Testis (tissue), 3 donors: Measurements from ENCODE around the gene SDK1. TPM values are rescaled to one million over a fixed set of nuclear protein-coding genes. Genes with fewer than 3 reads are reported as not detected.

Experiments
- DNase-seq: peaks from one replicate; pipeline ENCODE4 v3.0.0-alpha.2; 2019
- H3K27ac ChIP-seq, 2 donors: fragments of 200-600 bp; sonication (generic); one replicate each; pipeline ENCODE4 v1.5.1; 2019
- H3K27me3 ChIP-seq: fragments of 200-600 bp; sonication (generic); one replicate; pipeline ENCODE4 v1.5.1; 2019
- H3K36me3 ChIP-seq: fragments of 200-600 bp; sonication (generic); one replicate; pipeline ENCODE4 v1.5.1; 2017; ENCODE audit warnings: low read depth; ENCODE audit errors: missing control alignments
- H3K4me1 ChIP-seq: fragments of 200-600 bp; sonication (generic); one replicate; pipeline ENCODE4 v1.5.1; 2019
- H3K4me3 ChIP-seq, 2 donors: fragments of 200-600 bp; sonication (generic); one replicate each; pipeline ENCODE4 v1.5.1; 2017 to 2019
- H3K9me3 ChIP-seq: fragments of 200-600 bp; sonication (generic); one replicate; pipeline ENCODE4 v1.5.1; 2017
- POLR2A ChIP-seq: fragments of 450-650 bp; IDR thresholded peaks from one replicate; pipeline ENCODE4 v1.6.1; 2017; ENCODE audit warnings: antibody characterized with exemption, mild to moderate bottlenecking, moderate library complexity
- WGBS, 2 donors: methylation state at CpG; one replicate each; pipeline ENCODE4 v1.1.5; 2018; 5-methylcytosine and 5-hydroxymethylcytosine counted together
- intact Hi-C: fragments of 100-400 bp; cut with DNase I; formaldehyde crosslinking; loops from one replicate; pipeline ENCODE4 v1.15.1; 2023; ENCODE audit warnings: low total_unique reads
- polyA plus RNA-seq: library from polyadenylated mRNA; stranded (reverse); fragments of 350-450 nt; fragmentation: Illumina TruSeq; extraction: RNeasy Lipid Tissue Mini Kit (QIAGEN cat#74804); gene quantifications from one replicate; pipeline ENCODE4 v1.2.3, GENCODE V29; 2014; ENCODE audit warnings: low read depth, low replicate concordance; ENCODE audit not compliant: insufficient read depth
- total RNA-seq, 2 donors: library from RNA; depleted of rRNA; stranded (reverse); fragments of >200 nt; gene quantifications; one replicate each; pipeline ENCODE4 v1.2.3, GENCODE V29; 2016
- TF ChIP-seq, protein P1 (sequence below), 3 experiments: fragments of 450-650 bp in 2 of 3; fragments of 200-600 bp in 1 of 3; sonication (generic) in 1 of 3; IDR thresholded peaks; one replicate each; pipeline ENCODE4 v1.5.1; 2016 to 2019; ENCODE audit warnings: antibody characterized with exemption in 3 of 3, mild to moderate bottlenecking in 2 of 3, moderate library complexity in 1 of 3

SDK1 gene
- total and polyA plus RNA-seq, 3 donors from 2014 or later: 20.0 to 36.2 (median 24.9) TPM

DNA sequence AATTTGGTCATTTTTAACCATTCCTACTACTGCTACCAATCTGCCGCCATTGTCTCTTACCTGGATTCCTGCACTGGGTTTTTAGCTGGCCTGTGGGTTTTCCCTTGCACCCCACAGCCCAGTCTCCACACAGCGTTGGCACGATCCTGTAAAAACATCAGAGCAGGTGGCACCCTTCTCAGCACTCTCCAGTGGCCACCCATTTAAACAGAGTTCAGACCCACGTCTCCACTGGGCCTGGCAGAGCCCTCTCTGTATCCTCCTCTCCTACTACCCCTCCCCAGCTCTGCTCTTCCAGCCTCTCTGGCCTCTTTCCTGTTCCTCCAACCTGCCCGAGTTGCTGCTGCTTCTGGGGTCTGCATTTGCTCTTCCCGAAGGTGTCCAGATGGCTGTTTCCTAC, 259.4 kb downstream of the SDK1 start:
- H3K4me3 ChIP-seq: no peak overlapping the region
- 91 to 93% methylated on average over 6 of the region's 6 CpGs for WGBS, 2 donors
- H3K36me3 ChIP-seq: no peaks in the 10 kb centered on the region
- intact Hi-C loops: no loop called here
- TF ChIP-seq, protein P1, sequence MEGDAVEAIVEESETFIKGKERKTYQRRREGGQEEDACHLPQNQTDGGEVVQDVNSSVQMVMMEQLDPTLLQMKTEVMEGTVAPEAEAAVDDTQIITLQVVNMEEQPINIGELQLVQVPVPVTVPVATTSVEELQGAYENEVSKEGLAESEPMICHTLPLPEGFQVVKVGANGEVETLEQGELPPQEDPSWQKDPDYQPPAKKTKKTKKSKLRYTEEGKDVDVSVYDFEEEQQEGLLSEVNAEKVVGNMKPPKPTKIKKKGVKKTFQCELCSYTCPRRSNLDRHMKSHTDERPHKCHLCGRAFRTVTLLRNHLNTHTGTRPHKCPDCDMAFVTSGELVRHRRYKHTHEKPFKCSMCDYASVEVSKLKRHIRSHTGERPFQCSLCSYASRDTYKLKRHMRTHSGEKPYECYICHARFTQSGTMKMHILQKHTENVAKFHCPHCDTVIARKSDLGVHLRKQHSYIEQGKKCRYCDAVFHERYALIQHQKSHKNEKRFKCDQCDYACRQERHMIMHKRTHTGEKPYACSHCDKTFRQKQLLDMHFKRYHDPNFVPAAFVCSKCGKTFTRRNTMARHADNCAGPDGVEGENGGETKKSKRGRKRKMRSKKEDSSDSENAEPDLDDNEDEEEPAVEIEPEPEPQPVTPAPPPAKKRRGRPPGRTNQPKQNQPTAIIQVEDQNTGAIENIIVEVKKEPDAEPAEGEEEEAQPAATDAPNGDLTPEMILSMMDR (IDR thresholded peaks at IDR 0.05): no peak
- TF ChIP-seq POLR2A: no peak
- no peaks in the 10 kb centered on the region for H3K9me3 ChIP-seq
- H3K4me1 ChIP-seq: no peaks in the 10 kb centered on the region
- DNase-seq: no peak
- H3K27ac ChIP-seq: no peak overlapping the region
- H3K27me3 ChIP-seq: no peaks in the 10 kb centered on the region

- H3K36me3 ChIP-seq: no peaks in the 10 kb centered on the region
- 89 to 92% methylated on average over 5 of the region's 5 CpGs for WGBS, 2 donors
- no peaks in the 10 kb centered on the region for H3K27me3 ChIP-seq
- intact Hi-C loops: no loop called here
- DNase-seq: no peak
- no peak for TF ChIP-seq POLR2A
- TF ChIP-seq, protein P1 (IDR thresholded peaks at IDR 0.05): no peak
- no peak overlapping the region for H3K4me3 ChIP-seq
- H3K4me1 ChIP-seq: no peaks in the 10 kb centered on the region
- H3K27ac ChIP-seq: no peak overlapping the region
- H3K9me3 ChIP-seq: no peaks in the 10 kb centered on the region
Observed at GRCh38 chr7:3561932-3562331, 260.9 kb downstream of the SDK1 start.

GRCh38 chr7:3564231-3564630, 263.2 kb downstream of the SDK1 start:
- Histone ChIP-seq H3K27ac (no peak overlapping the region), H3K4me1 (no peaks in the 10 kb centered on the region), H3K36me3 (no peaks in the 10 kb centered on the region), H3K4me3 (no peak overlapping the region), H3K9me3 (no peaks in the 10 kb centered on the region), H3K27me3 (no peaks in the 10 kb centered on the region)
- 93 to 98% methylated on average over 3 of the region's 3 CpGs for WGBS, 2 donors
- intact Hi-C loops: no loop called here
- DNase-seq: no peak
- TF ChIP-seq, protein P1 (IDR thresholded peaks at IDR 0.05): no peak
- no peak for TF ChIP-seq POLR2A

DNA sequence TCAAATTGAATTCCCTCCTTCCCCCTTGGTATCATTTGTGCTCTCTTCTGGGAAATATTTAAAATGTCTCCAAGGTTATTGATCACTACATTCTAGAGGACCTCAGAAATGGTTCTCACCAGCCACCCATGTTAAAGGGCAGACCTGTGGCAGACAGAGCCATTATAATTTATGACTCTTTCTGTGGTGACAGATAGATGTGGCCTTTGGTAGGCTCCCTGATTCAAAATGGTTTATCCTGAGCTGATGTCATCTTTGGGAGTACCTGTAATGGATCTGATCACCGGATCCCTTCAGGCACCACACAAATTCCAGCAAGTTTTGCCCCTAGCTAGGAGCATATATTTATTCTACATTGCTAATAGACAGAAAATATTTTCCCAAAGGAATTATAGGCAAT, 267.5 kb downstream of the SDK1 start:
- no peak overlapping the region for H3K27ac ChIP-seq
- 93 to 100% methylated on average over 1 of the region's 1 CpG for whole genome bisulfite sequencing, 2 donors
- intact Hi-C loops: no loop called here
- H3K4me3 ChIP-seq: no peak overlapping the region
- no peaks in the 10 kb centered on the region for H3K4me1 ChIP-seq
- no peaks in the 10 kb centered on the region for H3K27me3 ChIP-seq
- no peak for DNase-seq
- no peaks in the 10 kb centered on the region for H3K36me3 ChIP-seq
- no peak for TF ChIP-seq POLR2A
- TF ChIP-seq, protein P1 (IDR thresholded peaks at IDR 0.05): no peak
- no peaks in the 10 kb centered on the region for H3K9me3 ChIP-seq

GRCh38 chr7:3569643-3570042, 268.6 kb downstream of the SDK1 start:
- no peak for TF ChIP-seq POLR2A
- TF ChIP-seq, protein P1 (IDR thresholded peaks at IDR 0.05): no peak
- Histone ChIP-seq H3K9me3 (no peaks in the 10 kb centered on the region), H3K4me3 (no peak overlapping the region), H3K4me1 (no peaks in the 10 kb centered on the region), H3K27me3 (no peaks in the 10 kb centered on the region), H3K36me3 (no peaks in the 10 kb centered on the region), H3K27ac (no peak overlapping the region)
- no peak for DNase-seq
- intact Hi-C loops: no loop called here
- WGBS, 2 donors: 70 to 83% methylated on average over 3 of the region's 3 CpGs
